Upper lobe of left lung (tissue), 4 donors: Measurements from ENCODE around the gene NBEA.

ENCODE experiments used
- CTCF ChIP-seq, 6 experiments: fragments of 450-650 bp in 4 of 6; fragments of 200-600 bp in 2 of 6; sonication (generic) in 2 of 6; IDR thresholded peaks; one replicate each; pipeline ENCODE4 v1.5.1; 2016 to 2019; ENCODE audit warnings: antibody characterized with exemption in 6 of 6
- EP300 ChIP-seq, 4 donors: sonication (generic); formaldehyde crosslinking; IDR thresholded peaks; one replicate each; pipeline ENCODE4 v1.5.1; 2017; ENCODE audit warnings: antibody characterized with exemption in 4 of 4, control low read depth in 2 of 4
- POLR2A ChIP-seq, 4 donors: fragments of 450-650 bp; IDR thresholded peaks; one replicate each; pipeline ENCODE4 v1.5.1; 2016 to 2017; ENCODE audit warnings: antibody characterized with exemption in 4 of 4, mild to moderate bottlenecking in 2 of 4
- POLR2AphosphoS5 ChIP-seq, 2 donors: sonication (generic); formaldehyde crosslinking; IDR thresholded peaks; one replicate each; pipeline ENCODE4 v1.5.1; 2017; ENCODE audit warnings: antibody characterized with exemption in 2 of 2

DNA sequence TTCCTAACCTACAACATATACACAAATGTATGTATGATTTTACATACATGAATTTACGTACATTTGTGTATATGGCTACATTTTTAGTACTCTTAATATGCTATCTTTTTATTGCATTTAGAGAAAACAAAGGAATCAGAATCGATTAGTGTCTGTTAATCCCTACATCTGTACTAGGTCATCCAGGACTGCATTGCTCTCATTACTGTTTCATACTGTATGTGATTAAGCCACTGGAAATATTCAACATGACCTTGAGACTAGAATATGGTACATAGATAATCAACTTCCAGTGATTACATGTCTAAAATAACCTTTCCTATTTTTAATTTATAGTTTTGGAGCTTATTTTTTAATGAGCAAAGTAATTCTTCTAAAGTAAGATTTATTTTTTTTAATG is 539.7 kb downstream of the NBEA start:
- TF ChIP-seq CTCF (IDR thresholded peaks at IDR 0.05): no peak
- TF ChIP-seq POLR2A (IDR thresholded peaks at IDR 0.05): no peak
- TF ChIP-seq POLR2AphosphoS5 (IDR thresholded peaks at IDR 0.05): no peak
- no peak for TF ChIP-seq EP300 (IDR thresholded peaks at IDR 0.05)
